WTC11 (cell line): Measurements from ENCODE around the gene CXCR5. TPM values are rescaled to one million over a fixed set of nuclear protein-coding genes. Genes with fewer than 3 reads are reported as not detected.

Source experiments
- ATAC-seq: fragments of 200-7000 bp; cut with Tn5 transposase; 2 replicates; pipeline ENCODE4 v1.10.0; 2021; ENCODE audit warnings: mild to moderate bottlenecking, moderate library complexity
- CTCF ChIA-PET: fragments of 300-600 bp; sonication (Branson Sonifier 250); formaldehyde crosslinking; loops from one replicate; lab custom pipeline; 2021; ENCODE audit warnings: antibody characterized with exemption; lab: Charles Lee
- POLR2A ChIA-PET: fragments of 350-600 bp; sonication (Branson Sonifier 250); formaldehyde crosslinking; loops from one replicate; lab custom pipeline; 2021; ENCODE audit warnings: antibody characterized with exemption; lab: Charles Lee
- DNase-seq: peaks from one replicate; pipeline ENCODE4 v3.0.0; 2021; ENCODE audit warnings: low spot score
- H3K27ac Mint-ChIP-seq: 2 replicates; pipeline ENCODE4 v1.8.0; 2021; ENCODE audit warnings: mixed read lengths
- H3K27me3 Mint-ChIP-seq: 2 replicates; pipeline ENCODE4 v1.8.0; 2021; ENCODE audit warnings: low read depth, mild to moderate bottlenecking, moderate library complexity, mixed read lengths
- H3K36me3 Mint-ChIP-seq: 2 replicates; pipeline ENCODE4 v1.8.0; 2021; ENCODE audit warnings: mixed read lengths
- H3K4me1 Mint-ChIP-seq: 2 replicates; pipeline ENCODE4 v1.8.0; 2022; ENCODE audit warnings: mixed read lengths
- H3K4me3 Mint-ChIP-seq: 2 replicates; pipeline ENCODE4 v1.8.0; 2021; ENCODE audit warnings: mild to moderate bottlenecking, moderate library complexity, mixed read lengths
- H3K9me3 Mint-ChIP-seq: 2 replicates; pipeline ENCODE4 v1.8.0; 2021; ENCODE audit warnings: mixed read lengths
- NR1H2 ChIP-seq: sonication (generic); formaldehyde crosslinking; IDR thresholded peaks from 2 replicates; pipeline ENCODE4 v1.9.0; 2021; ENCODE audit warnings: mild to moderate bottlenecking, moderate library complexity, missing genetic modification reagents
- NR2C2 ChIP-seq: sonication (generic); formaldehyde crosslinking; IDR thresholded peaks from 2 replicates; pipeline ENCODE4 v1.8.0; 2022; ENCODE audit warnings: mild to moderate bottlenecking, missing genetic modification reagents
- SP1 ChIP-seq: sonication (generic); formaldehyde crosslinking; conservative IDR thresholded peaks from 2 replicates; pipeline ENCODE4 v1.8.1; 2022; ENCODE audit warnings: missing genetic modification reagents
- USF1 ChIP-seq: sonication (generic); formaldehyde crosslinking; IDR thresholded peaks from 2 replicates; pipeline ENCODE4 v1.8.0; 2022; ENCODE audit warnings: mild to moderate bottlenecking, missing genetic modification reagents
- USF2 ChIP-seq: sonication (generic); formaldehyde crosslinking; IDR thresholded peaks from 2 replicates; pipeline ENCODE4 v1.8.1; 2023; ENCODE audit warnings: mild to moderate bottlenecking, missing genetic modification reagents, moderate library complexity
- ZBTB21 ChIP-seq: sonication (generic); formaldehyde crosslinking; IDR thresholded peaks from 2 replicates; pipeline ENCODE4 v1.8.1; 2023; ENCODE audit warnings: mild to moderate bottlenecking, missing genetic modification reagents, borderline replicate concordance
- ZBTB43 ChIP-seq: sonication (generic); formaldehyde crosslinking; IDR thresholded peaks from 2 replicates; pipeline ENCODE4 v1.8.1; 2023; ENCODE audit warnings: mild to moderate bottlenecking, missing genetic modification reagents
- ZMAT4 ChIP-seq: fragments of 250-450 bp; sonication (Bioruptor Pico); IDR thresholded peaks from 2 replicates; pipeline ENCODE4 v1.9.0; 2021; ENCODE audit warnings: mild to moderate bottlenecking
- ZNF232 ChIP-seq: sonication (generic); formaldehyde crosslinking; IDR thresholded peaks from 2 replicates; pipeline ENCODE4 v1.8.0; 2022; ENCODE audit warnings: mild to moderate bottlenecking, missing genetic modification reagents
- ZNF263 ChIP-seq: sonication (generic); formaldehyde crosslinking; IDR thresholded peaks from 2 replicates; pipeline ENCODE4 v1.8.1; 2022; ENCODE audit warnings: low read depth, mild to moderate bottlenecking, moderate library complexity, missing genetic modification reagents
- ZNF281 ChIP-seq: sonication (generic); formaldehyde crosslinking; IDR thresholded peaks from 2 replicates; pipeline ENCODE4 v1.8.0; 2023; ENCODE audit warnings: mild to moderate bottlenecking, missing genetic modification reagents
- ZNF532 ChIP-seq: fragments of 250-450 bp; sonication (Bioruptor Pico); IDR thresholded peaks from 2 replicates; pipeline ENCODE4 v1.9.0; 2021; ENCODE audit warnings: mild to moderate bottlenecking, borderline replicate concordance
- total RNA-seq: library from RNA; stranded (reverse); gene quantifications from 3 replicates; pipeline ENCODE4 v1.2.3, GENCODE V29; 2021

CXCR5 gene
- total RNA-seq, 1 experiment from 2014 or later, result 0.07 TPM

- TF ChIP-seq ZNF532 (CRISPR knock-in tag) (no peak), NR2C2 (CRISPR knock-in tag) (no peak), ZNF232 (CRISPR knock-in tag) (no peak), USF1 (CRISPR knock-in tag) (no peak), ZBTB43 (no peak), NR1H2 (CRISPR knock-in tag) (no peak), ZBTB21 (CRISPR knock-in tag) (no peak)
- TF ChIP-seq, all 79 proteins: peak for 3
These were observed 37.6 kb downstream of the CXCR5 start (continued) for GRCh38 chr11:118921121-118921928.

- CTCF ChIA-PET, result interaction anchor here (0.6 to 1.4 kb wide), 4 partner anchors 27 to 233 kb away, joined by 3 read pairs; partner anchors contain the start of gene DDX6
- H3K27ac Mint-ChIP-seq, result no peak overlapping the region
- TF ChIP-seq ZNF263 (no peak), ZMAT4 (CRISPR knock-in tag) (no peak), SP1 (CRISPR knock-in tag) (0 out of 2 replicates have a peak, but pooled peaks have one; percentile 26), ZNF281 (CRISPR knock-in tag) (peak; percentile 94), USF2 (CRISPR knock-in tag) (no peak)
These were observed 38.4 kb downstream of the CXCR5 start for GRCh38 chr11:118921929-118922744.

More at GRCh38 chr11:118921929-118922744, 38.4 kb downstream of the CXCR5 start:
- H3K36me3 Mint-ChIP-seq, result no peaks in the 10 kb centered on the region
- peaks cover 10% of the 10 kb centered on the region for H3K27me3 Mint-ChIP-seq
- ATAC-seq (peak; percentile 23), DNase-seq (peak; percentile 76)
- H3K4me3 Mint-ChIP-seq, result peak overlapping the region; percentile 59
- H3K9me3 Mint-ChIP-seq, result no peaks in the 10 kb centered on the region
- POLR2A ChIA-PET, result interaction anchor here (1.0 kb wide), 1 partner anchor 232 kb away, joined by 3 read pairs; no protein-coding TSS in a partner anchor
- H3K4me1 Mint-ChIP-seq, result peaks cover 74% of the 10 kb centered on the region
